Fibroblast of pulmonary artery (primary cell): ENCODE data around the gene PRPF39.

Source experiments
- DNase-seq: peaks from one replicate; pipeline ENCODE4 v3.0.0-alpha.2; 2010; ENCODE audit warnings: low read depth
- H3K4me3 ChIP-seq: replicated peaks from 2 replicates; pipeline ENCODE4 v1.5.1; 2011; ENCODE audit warnings: low read depth, mild to moderate bottlenecking, control low read depth, low read length, moderate library complexity
- CTCF ChIP-seq: IDR thresholded peaks from 2 replicates; pipeline ENCODE4 v1.5.1; 2011; ENCODE audit warnings: mild to moderate bottlenecking, control low read depth, low read length, inconsistent platforms; ENCODE audit errors: missing control alignments

PRPF39 gene

GRCh38 chr14:45083976-45084722, at the start of gene PRPF39:
Gene PRPF39, plus strand, starts transcription at chr14:45084116. Its CDS starts 11,124 bp downstream, at chr14:45095240.
- TF ChIP-seq CTCF: no peak
- peak; percentile 92 for DNase-seq
- peak within 1 kb of the TSS; percentile 92 for H3K4me3 ChIP-seq

GRCh38 chr14:45034730-45035129, 49.2 kb upstream of the PRPF39 start:
- DNase-seq: no peak
- no peak for TF ChIP-seq CTCF
- H3K4me3 ChIP-seq: no peak overlapping the region

- DNase-seq: no peak
- H3K4me3 ChIP-seq: no peak overlapping the region
- no peak for TF ChIP-seq CTCF
Observed at GRCh38 chr14:45038256-45038655, 45.7 kb upstream of the PRPF39 start.

GRCh38 chr14:45038865-45039264, 45.1 kb upstream of the PRPF39 start:
- DNase-seq: no peak
- no peak for TF ChIP-seq CTCF
- no peak overlapping the region for H3K4me3 ChIP-seq

GRCh38 chr14:45039390-45039789, 44.5 kb upstream of the PRPF39 start:
- H3K4me3 ChIP-seq: no peak overlapping the region
- no peak for DNase-seq
- TF ChIP-seq CTCF: no peak

- DNase-seq: no peak
- no peak for TF ChIP-seq CTCF
Observed at GRCh38 chr14:45041641-45042040, 42.3 kb upstream of the PRPF39 start.

GRCh38 chr14:45044638-45045037, 39.3 kb upstream of the PRPF39 start:
- H3K4me3 ChIP-seq: no peak overlapping the region
- TF ChIP-seq CTCF: no peak
- DNase-seq: no peak

More at GRCh38 chr14:45041641-45042040, 42.3 kb upstream of the PRPF39 start:
- H3K4me3 ChIP-seq: no peak overlapping the region
